Sigmoid colon (tissue), 7 donors: Measurements from ENCODE around the gene NUP43. TPM values are rescaled to one million over a fixed set of nuclear protein-coding genes. Genes with fewer than 3 reads are reported as not detected.

Experiments
- DNase-seq: peaks from one replicate; pipeline ENCODE4 v3.0.0-alpha.2; 2019
- H3K27ac ChIP-seq, 4 donors: fragments of 200-600 bp; sonication (generic); one replicate each; pipeline ENCODE4 v1.5.1; 2016 to 2019; ENCODE audit warnings: mild to moderate bottlenecking in 1 of 4
- H3K27me3 ChIP-seq, 3 donors: fragments of 200-600 bp; sonication (generic); one replicate each; pipeline ENCODE4 v1.5.1; 2019; ENCODE audit warnings: mild to moderate bottlenecking in 1 of 3
- H3K36me3 ChIP-seq, 4 donors: fragments of 200-600 bp; sonication (generic); one replicate each; pipeline ENCODE4 v1.5.1; 2016 to 2019
- H3K4me1 ChIP-seq, 4 donors: fragments of 200-600 bp; sonication (generic); one replicate each; pipeline ENCODE4 v1.5.1; 2017 to 2019
- H3K4me3 ChIP-seq, 4 donors: fragments of 200-600 bp; sonication (generic); one replicate each; pipeline ENCODE4 v1.5.1; 2017 to 2019; ENCODE audit warnings: mild to moderate bottlenecking in 2 of 4, moderate library complexity in 1 of 4
- H3K9me3 ChIP-seq, 4 donors: fragments of 200-600 bp in 3 of 4; sonication (generic) in 3 of 4; one replicate each; pipeline versions ENCODE4 v1.5.1 to v1.6.1; 2013 to 2019
- EP300 ChIP-seq, 4 donors: sonication (generic); formaldehyde crosslinking; IDR thresholded peaks; one replicate each; pipeline ENCODE4 v1.6.1; 2017; ENCODE audit warnings: antibody characterized with exemption in 4 of 4
- POLR2A ChIP-seq, 2 donors: fragments of 450-650 bp; IDR thresholded peaks; one replicate each; pipeline ENCODE4 v1.6.1; 2016; ENCODE audit warnings: antibody characterized with exemption in 2 of 2, mild to moderate bottlenecking in 2 of 2, moderate library complexity in 2 of 2
- POLR2AphosphoS5 ChIP-seq, 4 donors: sonication (generic); formaldehyde crosslinking; IDR thresholded peaks; one replicate each; pipeline ENCODE4 v1.6.1; 2017; ENCODE audit warnings: antibody characterized with exemption in 4 of 4
- WGBS, 2 donors: extraction: QIAGEN DNeasy Blood & Tissue Kit; methylation state at CpG; one replicate each; pipeline ENCODE4 v1.1.7; 2013; 5-methylcytosine and 5-hydroxymethylcytosine counted together
- intact Hi-C: fragments of 100-400 bp; cut with DNase I; formaldehyde crosslinking; loops from one replicate; pipeline ENCODE4 v1.15.1; 2023
- polyA plus RNA-seq, 3 donors: library from polyadenylated mRNA; stranded (reverse); fragments of 200-250 nt; gene quantifications; one replicate each; pipeline ENCODE4 v1.2.3, GENCODE V29; 2013
- total RNA-seq, 4 donors: library from RNA; depleted of rRNA; stranded (reverse); fragments of >200 nt; gene quantifications; one replicate each; pipeline ENCODE4 v1.1.0, GENCODE V29; 2016
- TF ChIP-seq, protein P1 (sequence below), 4 experiments: fragments of 450-650 bp in 3 of 4; fragments of 200-600 bp in 1 of 4; IDR thresholded peaks; one replicate each; pipeline ENCODE4 v1.5.1; 2016 to 2019; ENCODE audit warnings: antibody characterized with exemption in 4 of 4, mild to moderate bottlenecking in 3 of 4, moderate library complexity in 2 of 4
- donor health status: healthy with polysubstance abuse.
- donor health status: Bipolar disorder and iron deficiency.
- donor health status: healthy.

The NUP43 gene
- total and polyA plus RNA-seq, 7 donors: 3.0 to 56.3 (median 18.3) TPM

DNA sequence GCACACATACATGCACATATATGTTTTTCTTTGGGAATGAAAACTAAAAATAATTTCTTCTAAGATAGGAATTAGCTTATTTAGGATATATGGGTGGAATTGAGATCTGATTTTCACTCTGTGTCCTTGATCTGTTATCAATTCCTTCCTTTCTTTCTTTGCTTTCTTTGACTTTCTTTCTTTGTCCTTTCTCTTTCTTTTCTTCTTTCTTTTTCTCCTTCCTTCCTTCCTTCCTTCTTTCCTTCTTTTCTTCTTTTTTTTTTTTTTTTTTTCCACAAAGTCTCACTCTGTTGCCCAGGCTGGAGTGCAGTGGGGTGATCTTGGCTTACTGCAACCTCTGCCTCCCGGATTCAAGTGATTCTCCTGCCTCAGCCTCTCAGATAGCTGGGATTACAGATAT is 31.3 kb upstream of the NUP43 start:
- H3K27me3 ChIP-seq: no peaks in the 10 kb centered on the region
- peaks cover 0 to 59% (median 2%) of the 10 kb centered on the region in 4 donors for H3K36me3 ChIP-seq
- 94 to 96% methylated on average over 1 of the region's 1 CpG for WGBS, 2 donors
- no peak overlapping the region for H3K27ac ChIP-seq
- H3K9me3 ChIP-seq: no peaks in the 10 kb centered on the region
- no peak overlapping the region for H3K4me3 ChIP-seq
- no peaks in the 10 kb centered on the region for H3K4me1 ChIP-seq
- intact Hi-C loops: no loop called here
- DNase-seq: no peak
- TF ChIP-seq EP300 (IDR thresholded peaks at IDR 0.05) (no peak), POLR2AphosphoS5 (IDR thresholded peaks at IDR 0.05) (no peak), POLR2A (IDR thresholded peaks at IDR 0.05) (no peak)
- TF ChIP-seq, protein P1, sequence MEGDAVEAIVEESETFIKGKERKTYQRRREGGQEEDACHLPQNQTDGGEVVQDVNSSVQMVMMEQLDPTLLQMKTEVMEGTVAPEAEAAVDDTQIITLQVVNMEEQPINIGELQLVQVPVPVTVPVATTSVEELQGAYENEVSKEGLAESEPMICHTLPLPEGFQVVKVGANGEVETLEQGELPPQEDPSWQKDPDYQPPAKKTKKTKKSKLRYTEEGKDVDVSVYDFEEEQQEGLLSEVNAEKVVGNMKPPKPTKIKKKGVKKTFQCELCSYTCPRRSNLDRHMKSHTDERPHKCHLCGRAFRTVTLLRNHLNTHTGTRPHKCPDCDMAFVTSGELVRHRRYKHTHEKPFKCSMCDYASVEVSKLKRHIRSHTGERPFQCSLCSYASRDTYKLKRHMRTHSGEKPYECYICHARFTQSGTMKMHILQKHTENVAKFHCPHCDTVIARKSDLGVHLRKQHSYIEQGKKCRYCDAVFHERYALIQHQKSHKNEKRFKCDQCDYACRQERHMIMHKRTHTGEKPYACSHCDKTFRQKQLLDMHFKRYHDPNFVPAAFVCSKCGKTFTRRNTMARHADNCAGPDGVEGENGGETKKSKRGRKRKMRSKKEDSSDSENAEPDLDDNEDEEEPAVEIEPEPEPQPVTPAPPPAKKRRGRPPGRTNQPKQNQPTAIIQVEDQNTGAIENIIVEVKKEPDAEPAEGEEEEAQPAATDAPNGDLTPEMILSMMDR (IDR thresholded peaks at IDR 0.05): no peak

DNA sequence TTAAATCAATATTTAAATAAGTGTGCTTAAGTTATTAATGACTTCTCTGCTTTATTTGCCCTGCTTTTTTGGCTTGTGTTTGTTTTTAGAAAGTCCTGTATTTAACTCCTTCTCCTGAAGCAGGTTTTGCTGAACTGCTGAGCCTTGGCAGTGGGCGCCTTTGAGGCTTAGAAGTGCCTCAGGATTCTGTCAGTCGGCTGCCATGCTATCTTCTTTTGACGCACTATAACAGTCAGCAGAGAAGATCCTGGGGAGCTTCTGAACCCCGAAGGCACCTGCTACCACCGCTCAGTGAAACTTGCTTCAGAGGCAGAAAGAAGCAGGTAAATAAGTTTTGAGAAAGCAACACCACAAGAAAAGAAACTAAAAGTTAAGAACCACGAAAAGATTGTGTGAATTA is 25.6 kb upstream of the NUP43 start:
- no peaks in the 10 kb centered on the region for H3K4me1 ChIP-seq
- no peak overlapping the region for H3K27ac ChIP-seq
- TF ChIP-seq EP300 (IDR thresholded peaks at IDR 0.05) (no peak), POLR2AphosphoS5 (IDR thresholded peaks at IDR 0.05) (no peak)
- TF ChIP-seq, protein P1 (IDR thresholded peaks at IDR 0.05): no peak
- no peak for DNase-seq
- no peak overlapping the region for H3K4me3 ChIP-seq
- intact Hi-C loops: no loop called here
- no peaks in the 10 kb centered on the region for H3K9me3 ChIP-seq
- H3K36me3 ChIP-seq: peaks cover 0 to 51% (median 12%) of the 10 kb centered on the region in 4 donors
- WGBS, 2 donors: 89 to 95% methylated on average over 6 of the region's 6 CpGs
- no peaks in the 10 kb centered on the region for H3K27me3 ChIP-seq

DNA sequence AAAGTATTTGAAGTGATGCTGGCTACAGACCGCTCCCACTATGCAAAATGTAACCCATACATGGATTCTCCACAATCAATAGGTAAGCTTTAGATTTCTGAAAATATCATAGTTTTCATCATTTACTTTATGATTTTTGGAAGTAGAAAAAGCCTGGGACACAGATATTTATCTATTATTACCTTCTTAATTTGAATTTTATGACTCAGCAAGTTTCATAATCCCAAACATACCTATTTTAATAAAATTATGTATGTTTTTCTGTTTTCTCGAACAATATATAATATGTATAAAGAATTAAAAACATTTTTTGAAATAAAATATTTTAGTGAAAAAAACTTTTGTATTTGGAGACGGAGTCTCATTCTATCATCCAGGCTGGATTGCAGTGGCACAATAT is 24.9 kb upstream of the NUP43 start:
- Histone ChIP-seq H3K4me1 (no peaks in the 10 kb centered on the region), H3K27ac (no peak overlapping the region), H3K27me3 (no peaks in the 10 kb centered on the region), H3K9me3 (no peaks in the 10 kb centered on the region), H3K4me3 (no peak overlapping the region), H3K36me3 (peaks cover 0 to 52% (median 10%) of the 10 kb centered on the region in 4 donors)
- intact Hi-C loops: no loop called here
- DNase-seq: no peak
- TF ChIP-seq POLR2A (IDR thresholded peaks at IDR 0.05): no peak
- TF ChIP-seq POLR2AphosphoS5 (IDR thresholded peaks at IDR 0.05): no peak
- TF ChIP-seq EP300 (IDR thresholded peaks at IDR 0.05): no peak
- TF ChIP-seq, protein P1 (IDR thresholded peaks at IDR 0.05): no peak
- whole genome bisulfite sequencing, 2 donors: 99% methylated on average over 3 of the region's 3 CpGs

DNA sequence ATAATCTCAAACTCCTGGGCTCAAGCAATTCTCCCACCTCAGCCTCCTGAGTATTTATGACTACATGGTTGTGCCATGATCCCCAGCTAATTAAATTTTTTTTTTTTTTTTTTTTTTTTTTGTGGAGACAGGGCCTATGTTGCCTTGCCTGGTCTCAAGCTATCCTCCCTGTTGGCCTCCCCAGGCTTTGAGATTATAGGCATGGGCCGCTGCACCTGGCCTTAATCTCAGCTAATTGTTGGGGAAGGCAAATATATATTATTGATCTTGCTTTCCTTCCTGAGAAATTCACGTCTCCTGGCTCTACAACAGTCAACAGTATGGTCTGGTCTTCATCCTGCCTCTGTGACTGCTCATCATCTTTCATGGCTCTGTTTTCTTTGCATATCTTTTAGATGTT is 23.3 kb upstream of the NUP43 start:
- Histone ChIP-seq H3K4me1 (no peaks in the 10 kb centered on the region), H3K27me3 (no peaks in the 10 kb centered on the region), H3K27ac (no peak overlapping the region), H3K9me3 (no peaks in the 10 kb centered on the region), H3K4me3 (no peak overlapping the region), H3K36me3 (peaks cover 0 to 46% (median 10%) of the 10 kb centered on the region in 4 donors)
- DNase-seq: no peak
- WGBS, 2 donors: 90 to 94% methylated on average over 2 of the region's 2 CpGs
- intact Hi-C loops: no loop called here
- TF ChIP-seq EP300 (IDR thresholded peaks at IDR 0.05) (no peak), POLR2A (IDR thresholded peaks at IDR 0.05) (no peak), POLR2AphosphoS5 (IDR thresholded peaks at IDR 0.05) (no peak)

DNA sequence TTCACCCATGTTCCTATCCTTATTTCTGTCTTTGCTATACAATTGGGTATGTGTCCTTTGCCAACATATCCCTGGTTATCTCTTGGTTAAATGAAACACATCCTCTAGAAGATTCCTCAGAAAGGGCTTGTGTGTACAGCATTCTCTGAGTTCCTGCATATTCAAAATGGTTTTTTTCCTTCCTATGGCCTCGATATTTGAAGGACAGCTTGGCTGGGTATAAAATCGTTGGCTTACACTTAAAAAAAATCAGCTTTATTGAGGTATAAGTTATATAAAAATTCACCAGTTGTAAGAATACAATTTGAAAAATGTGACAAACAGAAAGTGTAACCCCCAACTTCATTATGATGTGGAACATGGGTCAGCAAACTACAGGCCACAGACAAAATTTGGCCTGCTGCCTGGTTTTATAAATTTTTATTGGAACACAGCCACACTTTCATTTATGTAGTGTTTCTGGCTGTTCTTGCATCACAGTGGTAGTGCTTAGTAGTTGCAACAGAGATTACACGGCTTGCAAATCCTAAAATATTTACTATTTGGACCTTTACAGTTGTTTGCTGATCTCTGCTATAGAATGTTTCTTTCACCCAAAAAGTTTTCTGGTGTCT is 19.9 kb upstream of the NUP43 start:
- no peaks in the 10 kb centered on the region for H3K27me3 ChIP-seq
- peaks cover 0 to 17% (median 1%) of the 10 kb centered on the region in 4 donors for H3K36me3 ChIP-seq
- TF ChIP-seq POLR2A (IDR thresholded peaks at IDR 0.05) (no peak), POLR2AphosphoS5 (IDR thresholded peaks at IDR 0.05) (no peak), EP300 (IDR thresholded peaks at IDR 0.05) (no peak)
- TF ChIP-seq, protein P1 (IDR thresholded peaks at IDR 0.05): no peak
- DNase-seq: no peak
- H3K4me1 ChIP-seq: no peaks in the 10 kb centered on the region
- H3K9me3 ChIP-seq: no peaks in the 10 kb centered on the region
- 41 to 88% methylated on average over 3 of the region's 3 CpGs for WGBS, 2 donors
- H3K4me3 ChIP-seq: no peak overlapping the region
- H3K27ac ChIP-seq: no peak overlapping the region
- intact Hi-C loops: no loop called here
